Posterior vena cava (tissue), 2 donors: ENCODE results near the gene CFAP251. TPM values are rescaled to one million over a fixed set of nuclear protein-coding genes. Genes with fewer than 3 reads are reported as not detected.

Experiments used
- DNase-seq: peaks from one replicate; pipeline ENCODE4 v3.0.0-alpha.2; 2020; ENCODE audit warnings: low spot score
- intact Hi-C, 2 donors: fragments of 100-400 bp; cut with DNase I; formaldehyde crosslinking; loops; one replicate each; pipeline versions ENCODE4 v1.14.1 to v1.14.2; 2022 to 2023
- total RNA-seq, 2 donors: library from RNA; stranded (reverse); fragmentation: NEBNext Ultra II Directional; extraction: Animal tissue kit (Norgen Biotek cat#: 25700); gene quantifications; one replicate each; pipeline ENCODE4 v1.2.1, GENCODE V29; 2021
- donor health status: DM: yes; HTN: yes; CAD: no.
- donor health status: DM: yes; HTN: yes; CAD: no.

CFAP251 gene
- total RNA-seq, 2 donors from 2014 or later: 0.65 to 1.9 TPM

DNA sequence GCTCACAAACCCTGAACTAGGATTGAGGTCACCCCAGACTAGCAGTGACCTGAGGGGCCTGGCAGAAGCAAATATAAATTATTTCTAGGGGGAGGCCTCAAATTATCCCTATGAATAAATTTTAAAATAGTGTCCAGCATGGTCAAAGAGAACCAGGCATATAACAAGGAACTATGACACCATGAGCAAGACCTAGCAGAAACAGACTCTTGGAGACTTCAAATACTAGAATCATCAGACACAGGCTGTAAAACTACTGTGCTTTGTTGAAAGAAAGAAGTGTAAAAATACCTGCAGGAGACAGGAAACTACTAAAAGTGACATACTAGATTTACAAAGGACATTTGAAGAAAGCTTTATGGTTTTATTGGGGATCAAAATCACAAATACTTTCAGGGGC is 100.1 kb downstream of the CFAP251 start:
- no peak for DNase-seq
- intact Hi-C loops: no loop called here

DNA sequence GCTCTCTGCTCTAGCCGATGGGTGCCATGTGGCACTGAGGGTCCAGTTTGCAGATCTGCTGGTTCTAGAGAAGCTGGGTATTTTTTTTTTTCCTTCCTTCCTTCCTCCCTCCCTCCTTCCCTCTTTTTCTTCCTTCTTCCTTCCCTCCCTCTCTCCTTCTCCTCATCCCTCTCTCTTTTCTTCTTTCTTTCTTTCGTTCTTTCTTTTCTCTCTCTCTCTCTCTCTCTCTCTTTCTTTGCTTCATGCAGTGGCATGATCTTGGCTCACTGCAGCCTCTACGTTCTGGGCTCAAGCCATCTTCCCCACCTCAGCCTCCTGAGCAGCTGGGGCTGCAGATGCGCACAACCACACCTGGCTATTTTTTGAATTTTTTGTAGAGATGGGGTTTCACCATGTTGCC is 100.5 kb downstream of the CFAP251 start:
- DNase-seq: no peak
- intact Hi-C loops: no loop called here

DNA sequence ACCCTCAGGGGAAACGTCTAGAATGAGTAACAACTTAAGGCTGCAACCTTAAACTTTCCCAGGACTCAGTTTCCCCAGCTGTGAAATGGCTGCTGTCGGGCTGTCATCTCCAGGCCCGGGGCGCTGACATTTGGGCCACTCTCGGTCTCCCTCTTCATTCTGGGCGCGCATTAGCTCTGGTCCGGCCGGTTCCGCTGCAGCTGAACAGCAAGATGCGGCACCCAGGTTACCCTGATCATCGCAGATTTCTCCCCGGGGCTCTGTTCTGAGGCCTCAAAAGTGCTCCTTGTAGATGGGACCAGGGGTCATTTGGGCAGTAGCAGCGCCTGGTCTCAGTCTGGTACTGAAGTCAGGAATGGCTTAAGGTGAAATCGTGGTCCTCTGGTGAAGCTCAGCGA is 102.4 kb downstream of the CFAP251 start:
- intact Hi-C loops: loop anchor here (5.0 to 10.0 kb wide), 2 partner anchors 66 to 103 kb away; partner anchors contain the start of gene CFAP251 (in 1 of the 2)
- DNase-seq: no peak

DNA sequence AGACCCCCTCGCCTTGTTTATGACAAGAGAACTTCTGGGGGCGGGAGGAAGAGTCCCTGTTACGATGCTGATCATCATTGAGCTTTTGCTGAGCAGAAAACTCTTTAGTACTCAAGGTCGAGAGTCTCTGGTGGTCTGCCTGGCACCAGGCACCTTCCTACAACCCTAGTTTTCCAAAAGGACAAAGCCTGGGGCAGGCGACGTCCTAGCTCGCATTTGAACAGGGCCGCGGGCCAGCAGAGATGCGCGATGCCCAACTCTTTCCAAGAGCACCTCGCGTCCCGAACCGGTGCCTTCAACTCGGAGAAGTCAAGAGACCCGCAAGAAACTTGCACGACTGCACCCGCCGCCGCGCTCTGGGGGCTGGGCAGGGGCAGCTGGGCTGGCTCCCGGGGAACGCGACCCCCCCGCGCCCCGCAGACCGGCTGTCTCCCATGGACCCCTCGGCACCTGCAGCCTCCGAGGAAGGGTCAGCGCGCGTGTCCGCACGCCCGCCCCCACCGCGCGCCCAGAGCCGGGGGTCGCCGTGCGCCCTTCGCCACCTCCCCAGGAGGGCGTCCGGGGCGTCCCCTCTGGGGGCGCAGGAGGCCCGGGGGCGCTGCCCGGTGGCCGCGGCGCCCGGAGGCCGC is 102.9 kb downstream of the CFAP251 start:
- intact Hi-C loops: loop anchor here (5.0 to 10.0 kb wide), 2 partner anchors 67 to 104 kb away; partner anchors contain the start of gene CFAP251 (in 1 of the 2)

DNA sequence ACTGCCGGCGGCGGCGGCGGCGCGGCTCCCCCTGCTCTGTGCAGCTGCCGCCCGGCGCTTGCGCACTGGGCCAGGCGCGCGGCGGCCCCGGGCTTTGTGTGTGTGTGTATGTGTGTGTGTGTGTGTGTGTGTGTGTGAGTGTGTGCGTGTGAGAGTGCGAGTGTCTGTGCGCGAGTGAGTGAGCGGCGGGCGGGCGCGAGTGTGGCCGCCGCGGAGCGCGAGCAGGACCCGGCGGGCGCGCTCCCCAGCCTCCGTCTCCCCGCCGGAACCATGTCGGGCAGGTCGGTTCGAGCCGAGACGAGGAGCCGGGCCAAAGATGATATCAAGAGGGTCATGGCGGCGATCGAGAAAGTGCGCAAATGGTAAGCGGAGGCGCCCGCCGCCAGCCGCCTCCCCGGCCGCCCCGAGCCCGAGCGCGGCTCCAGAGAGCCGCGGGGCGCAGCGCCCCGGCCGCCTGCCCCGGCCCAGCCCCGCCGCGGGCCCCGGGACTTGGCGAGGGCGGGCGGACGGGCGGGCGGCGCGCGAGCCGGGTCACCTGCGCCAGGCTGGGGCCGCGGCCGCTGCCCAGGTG is 103.5 kb downstream of the CFAP251 start, which contains the start of gene BCL7A:
Gene BCL7A, plus strand, starts transcription at position 63 of the 571 bp plus-strand sequence. Its CDS starts 208 bp downstream, at position 271.
- intact Hi-C loops: loop anchor here (5.0 to 10.0 kb wide), 2 partner anchors 67 to 105 kb away; partner anchors contain the start of gene CFAP251 (in 1 of the 2)
- DNase-seq: peak; percentile 88

More for the DNA sequence above, 102.9 kb downstream of the CFAP251 start:
- DNase-seq: no peak

DNA sequence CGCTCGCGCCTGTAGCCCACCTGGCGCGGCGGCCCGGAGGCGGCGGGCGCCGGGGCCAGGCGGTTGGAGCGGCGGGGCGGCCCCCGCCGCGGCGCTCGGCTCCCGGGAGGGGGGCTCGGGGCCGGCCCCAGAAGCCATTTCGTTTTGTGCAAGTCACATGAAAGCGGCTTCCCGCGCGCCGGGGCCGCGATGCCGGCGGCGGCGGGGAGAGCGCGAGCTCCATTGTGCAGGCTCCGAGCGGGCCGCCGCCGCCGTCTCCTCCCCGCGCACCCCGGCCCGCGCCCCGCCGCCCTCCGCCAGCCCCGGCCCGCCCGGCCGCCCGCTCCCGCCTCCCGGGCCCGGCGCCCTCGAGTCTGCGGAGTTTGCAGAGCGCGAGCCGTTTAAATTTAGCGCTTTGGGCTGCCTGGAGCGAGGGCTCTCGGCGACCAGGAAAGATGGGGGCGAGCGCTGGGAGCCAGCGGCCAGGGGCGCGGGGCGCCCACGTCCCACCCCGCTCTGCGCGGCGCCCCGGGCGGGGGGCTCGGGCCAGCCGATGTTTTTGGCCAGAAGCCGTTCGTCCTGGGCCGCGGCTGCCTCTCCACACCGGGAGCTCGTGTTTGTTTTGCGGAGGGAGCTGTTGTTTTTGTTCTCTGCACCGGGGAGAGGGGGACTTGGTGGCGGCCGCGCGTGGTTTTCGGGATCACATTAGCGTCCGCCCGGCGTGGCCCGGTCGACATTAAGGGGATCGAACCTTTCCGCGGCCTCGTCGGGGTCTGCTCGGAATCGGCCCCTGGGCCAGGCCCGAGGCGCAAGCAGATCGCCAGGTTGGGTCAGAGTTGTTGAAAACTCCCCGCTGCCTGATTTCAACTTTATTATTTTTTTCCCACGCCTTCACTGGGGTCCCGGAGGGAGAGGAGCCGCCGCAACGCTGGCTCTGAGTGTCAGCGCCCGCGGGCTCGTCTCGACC is 104.3 kb downstream of the CFAP251 start:
- no peak for DNase-seq
- intact Hi-C loops: loop anchor here (5.0 to 10.0 kb wide), 2 partner anchors 68 to 105 kb away; partner anchors contain the start of gene CFAP251 (in 1 of the 2)

DNA sequence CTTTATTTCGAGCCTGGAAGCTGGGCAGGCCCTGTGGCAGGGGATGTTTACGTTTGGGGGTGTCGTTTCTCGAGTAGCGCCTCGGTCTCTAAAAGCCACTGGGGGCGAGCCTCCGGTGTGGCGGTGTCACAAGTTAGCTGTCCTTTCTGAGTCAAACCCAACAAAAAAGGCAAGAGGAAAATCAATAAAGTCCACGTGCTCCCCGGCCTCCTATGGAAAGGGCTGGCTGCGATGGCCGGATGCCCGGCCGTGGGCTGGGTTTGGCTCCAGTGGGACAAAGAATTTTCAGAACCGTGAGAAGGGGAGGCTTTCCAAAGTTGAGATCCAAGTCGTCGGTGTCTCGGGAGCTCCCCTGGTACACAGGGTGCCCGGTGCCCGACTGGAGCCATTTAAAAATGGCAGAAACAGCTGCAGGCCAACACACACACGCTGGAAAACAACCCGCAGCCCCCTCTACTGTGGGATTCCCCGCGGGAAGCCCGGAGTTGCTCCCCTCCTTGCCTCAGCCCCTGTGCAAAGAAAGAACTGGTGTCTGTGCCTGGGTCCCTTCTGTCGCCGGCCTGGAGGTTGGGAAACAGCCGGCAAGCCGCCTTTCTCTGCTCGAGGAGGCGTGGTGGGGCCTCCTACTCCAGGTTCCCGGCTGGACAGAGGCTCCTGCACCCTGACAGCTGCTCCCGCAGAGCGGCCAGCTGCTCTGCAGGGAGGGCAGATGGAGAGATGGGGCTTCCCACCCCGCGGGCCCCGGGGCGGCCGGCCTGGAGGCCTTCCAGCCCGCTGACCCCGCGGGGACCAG is 105.1 kb downstream of the CFAP251 start:
- intact Hi-C loops: loop anchor here (5.0 to 10.0 kb wide), 2 partner anchors 69 to 106 kb away; partner anchors contain the start of gene CFAP251 (in 1 of the 2)
- peak; percentile 88 for DNase-seq

DNA sequence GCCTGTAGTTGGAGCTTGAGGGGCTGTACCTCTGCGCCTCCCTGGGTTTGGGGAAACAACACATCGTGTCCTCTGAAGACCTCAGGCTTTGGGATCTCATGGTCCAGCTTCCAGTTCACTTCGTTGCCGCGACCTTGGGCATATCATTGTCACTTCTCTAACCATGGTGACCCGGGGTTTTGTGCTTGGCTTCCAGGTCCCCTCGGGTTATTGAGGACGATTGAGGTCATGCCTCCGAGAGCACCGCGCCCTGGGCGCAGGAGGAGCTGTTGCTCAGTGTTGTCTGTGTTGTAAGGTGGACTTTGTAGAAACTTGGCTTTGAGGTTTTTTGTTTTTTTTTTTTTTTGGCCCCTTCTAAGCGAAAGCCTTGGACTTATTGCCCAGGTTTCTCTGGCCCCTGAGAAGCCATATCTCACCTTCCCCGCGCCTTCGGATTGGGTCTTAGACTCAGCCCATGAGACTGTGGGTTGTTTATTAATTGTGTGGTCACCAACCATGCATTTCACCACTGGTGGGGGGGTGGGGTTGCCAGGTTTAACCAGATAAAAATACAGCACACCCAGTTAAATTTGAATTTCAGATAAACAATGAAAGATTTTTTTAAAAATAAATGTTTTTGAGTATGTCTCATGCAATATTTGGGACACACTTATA is 105.9 kb downstream of the CFAP251 start:
- intact Hi-C loops: loop anchor here (5.0 to 10.0 kb wide), 2 partner anchors 69 to 107 kb away; partner anchors contain the start of gene CFAP251 (in 1 of the 2)
- DNase-seq: no peak

DNA sequence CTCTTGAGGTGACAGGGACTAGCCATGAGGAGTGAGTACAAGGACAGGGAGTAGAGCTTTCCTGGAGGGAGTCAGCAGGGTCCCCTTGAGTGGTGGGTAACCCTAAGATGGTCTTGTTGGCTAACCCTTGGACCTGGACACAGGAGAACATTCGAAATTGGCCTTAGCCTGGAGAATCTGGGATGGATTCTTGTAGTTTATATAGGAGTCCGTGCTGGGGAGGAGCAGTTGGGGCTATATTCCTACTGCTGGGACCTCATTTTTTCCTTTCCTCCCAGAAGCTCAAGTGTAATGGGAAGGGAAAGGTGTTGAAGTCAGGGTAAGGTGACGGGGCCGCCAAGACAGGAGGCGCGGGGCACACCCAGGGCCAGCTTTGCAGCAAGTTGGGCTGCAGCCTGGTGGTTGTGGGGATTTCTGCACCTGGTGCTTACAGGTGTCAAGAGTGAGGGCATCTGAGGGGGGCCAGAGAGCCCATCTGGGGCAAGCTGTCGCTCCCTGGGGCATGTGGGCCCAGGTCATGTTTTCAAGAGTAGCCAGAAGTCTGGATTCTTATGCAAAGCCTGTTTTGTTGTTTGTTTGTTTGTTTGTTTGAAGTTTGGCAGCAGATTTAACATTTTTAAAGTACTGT is 108.4 kb downstream of the CFAP251 start:
- intact Hi-C loops: loop anchor here in 1 of 2 donors (10.0 kb wide), 1 partner anchor 72 kb away; no protein-coding TSS in a partner anchor
- DNase-seq: no peak

DNA sequence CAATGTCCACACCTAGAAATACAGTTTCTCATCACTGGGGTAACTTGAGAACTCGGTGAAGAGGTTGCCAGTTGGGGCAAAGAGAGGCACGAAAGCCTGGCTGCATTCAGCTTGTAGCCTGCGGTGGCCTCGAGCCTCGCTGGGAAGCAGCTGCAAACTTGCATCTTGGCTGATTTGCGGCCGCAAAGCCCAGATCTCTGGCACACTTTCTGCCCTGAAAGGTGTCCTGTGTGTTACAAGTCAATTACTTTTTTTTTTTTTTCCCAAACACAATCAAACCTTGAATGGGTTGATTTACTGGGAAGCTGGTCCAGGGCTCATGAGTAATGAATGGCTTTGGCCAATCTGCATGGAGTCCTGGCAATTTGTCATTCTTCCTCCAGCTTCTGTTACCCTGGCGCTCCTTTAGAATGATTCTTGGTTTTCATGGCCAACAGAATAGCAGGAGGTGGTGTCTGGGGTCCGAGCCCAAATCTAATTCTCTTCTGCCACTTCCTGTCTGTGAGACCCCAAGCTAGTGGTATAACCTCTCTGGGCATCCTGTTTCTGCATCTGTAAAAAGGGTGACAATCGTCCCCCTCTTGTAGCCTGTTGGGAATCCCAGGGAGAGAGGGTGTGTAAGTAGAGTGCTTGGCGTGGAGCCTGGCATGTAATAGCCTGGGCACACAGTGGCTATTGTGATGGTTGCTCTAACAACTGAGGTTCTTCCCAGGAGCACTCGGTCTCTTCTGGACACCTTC is 109.9 kb downstream of the CFAP251 start:
- intact Hi-C loops: loop anchor here in 1 of 2 donors (10.0 kb wide), 1 partner anchor 74 kb away; no protein-coding TSS in a partner anchor
- DNase-seq: no peak

DNA sequence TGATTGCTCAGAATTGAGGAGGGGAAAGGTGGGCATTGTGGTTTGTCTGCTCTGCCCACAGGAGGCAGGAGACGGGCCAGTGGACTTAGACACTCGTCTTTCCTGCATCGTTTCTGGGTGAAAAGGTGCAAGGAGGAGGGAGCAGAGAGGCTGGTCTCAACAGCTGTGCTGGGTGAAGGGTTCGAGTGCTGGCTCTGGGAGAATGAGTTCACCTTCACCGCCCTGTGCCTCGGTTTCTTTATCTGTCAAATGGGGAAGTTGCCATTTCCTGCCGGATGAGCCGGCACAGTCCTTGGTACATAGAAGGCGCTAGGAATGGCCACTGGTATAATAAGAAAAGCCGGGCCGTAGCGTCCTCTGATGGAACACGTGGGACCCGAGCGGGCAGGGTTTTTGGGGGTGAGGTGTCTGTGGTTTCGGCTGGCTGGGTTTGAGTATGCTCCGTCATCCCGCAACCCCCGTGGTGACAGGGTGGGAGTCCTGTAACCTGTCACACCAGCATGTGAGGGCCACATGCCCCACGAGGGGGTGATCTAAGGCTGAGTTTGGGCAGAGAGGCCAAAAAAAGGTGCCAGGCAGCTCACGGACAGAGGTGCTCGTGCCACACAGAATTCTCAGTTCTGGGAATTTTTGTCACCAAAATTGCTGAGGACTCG is 110.6 kb downstream of the CFAP251 start:
- intact Hi-C loops: loop anchor here in 1 of 2 donors (10.0 kb wide), 1 partner anchor 74 kb away; no protein-coding TSS in a partner anchor
- no peak for DNase-seq

DNA sequence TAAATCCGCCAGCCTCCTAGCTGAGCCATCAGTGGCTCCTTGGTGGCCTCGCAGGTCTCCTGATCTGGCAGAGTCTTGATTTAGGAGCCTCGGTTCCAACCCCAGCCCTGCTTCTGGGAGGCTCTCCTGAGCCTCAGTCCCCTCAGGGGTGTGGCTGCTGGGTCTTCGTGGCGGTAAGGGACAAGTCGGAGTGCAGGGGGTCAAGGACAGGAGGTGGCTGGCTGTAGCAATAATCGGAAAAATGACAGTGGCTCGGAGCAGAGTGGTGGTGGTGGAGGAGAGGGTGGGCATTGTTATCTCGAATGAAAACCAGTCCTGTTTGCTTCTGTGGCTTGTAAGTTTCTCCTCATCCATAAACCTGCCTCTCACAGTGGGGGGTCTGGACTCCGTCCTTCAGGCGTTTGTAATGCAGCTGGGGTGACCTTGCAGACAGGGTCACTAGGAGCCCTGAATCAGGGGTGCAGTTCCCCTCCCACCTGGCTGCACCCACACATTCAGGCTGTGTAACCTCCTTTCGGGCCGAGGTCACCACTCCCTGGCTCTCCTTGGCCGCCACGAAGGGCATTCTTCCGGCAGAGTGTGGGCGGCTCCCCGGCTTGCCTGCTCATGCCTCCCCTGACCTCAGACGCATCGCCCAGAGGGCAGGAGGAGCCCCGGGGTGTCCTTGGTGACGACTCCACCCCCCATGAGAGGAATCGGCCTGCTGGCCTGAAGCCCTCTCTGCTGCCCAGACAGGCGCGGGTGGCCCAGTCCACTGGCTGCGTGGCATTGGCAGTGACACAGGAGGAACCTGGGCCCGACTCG is 111.4 kb downstream of the CFAP251 start:
- intact Hi-C loops: loop anchor here in 1 of 2 donors (10.0 kb wide), 1 partner anchor 75 kb away; no protein-coding TSS in a partner anchor
- no peak for DNase-seq

DNA sequence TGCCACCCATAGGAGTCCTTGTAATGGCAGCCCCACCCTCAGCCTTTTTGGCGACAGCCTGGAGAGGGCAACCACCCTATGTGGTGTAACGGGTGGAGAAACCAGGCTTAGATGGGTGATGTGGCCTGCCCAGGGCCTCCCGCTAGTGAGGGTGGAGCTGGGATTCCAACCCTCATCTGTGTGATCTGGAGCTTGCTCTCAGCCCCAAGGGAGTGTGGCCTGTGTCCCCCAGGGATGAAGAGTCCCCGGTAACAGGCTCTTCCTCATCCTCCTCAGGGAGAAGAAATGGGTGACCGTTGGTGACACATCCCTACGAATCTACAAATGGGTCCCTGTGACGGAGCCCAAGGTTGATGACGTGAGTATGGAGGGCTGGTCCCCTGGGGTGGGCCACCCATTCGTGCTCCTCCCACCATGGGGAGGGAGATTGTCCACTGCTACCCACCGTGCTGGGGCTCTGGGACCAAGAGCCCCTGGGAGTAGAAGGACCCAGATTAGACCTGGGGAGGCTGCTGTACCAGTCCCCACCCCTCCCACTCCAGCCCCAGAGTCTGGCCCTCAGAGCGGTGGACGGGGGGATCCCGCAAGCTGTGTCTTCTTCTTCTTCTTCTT is 112.1 kb downstream of the CFAP251 start:
- no peak for DNase-seq
- intact Hi-C loops: no loop called here

DNA sequence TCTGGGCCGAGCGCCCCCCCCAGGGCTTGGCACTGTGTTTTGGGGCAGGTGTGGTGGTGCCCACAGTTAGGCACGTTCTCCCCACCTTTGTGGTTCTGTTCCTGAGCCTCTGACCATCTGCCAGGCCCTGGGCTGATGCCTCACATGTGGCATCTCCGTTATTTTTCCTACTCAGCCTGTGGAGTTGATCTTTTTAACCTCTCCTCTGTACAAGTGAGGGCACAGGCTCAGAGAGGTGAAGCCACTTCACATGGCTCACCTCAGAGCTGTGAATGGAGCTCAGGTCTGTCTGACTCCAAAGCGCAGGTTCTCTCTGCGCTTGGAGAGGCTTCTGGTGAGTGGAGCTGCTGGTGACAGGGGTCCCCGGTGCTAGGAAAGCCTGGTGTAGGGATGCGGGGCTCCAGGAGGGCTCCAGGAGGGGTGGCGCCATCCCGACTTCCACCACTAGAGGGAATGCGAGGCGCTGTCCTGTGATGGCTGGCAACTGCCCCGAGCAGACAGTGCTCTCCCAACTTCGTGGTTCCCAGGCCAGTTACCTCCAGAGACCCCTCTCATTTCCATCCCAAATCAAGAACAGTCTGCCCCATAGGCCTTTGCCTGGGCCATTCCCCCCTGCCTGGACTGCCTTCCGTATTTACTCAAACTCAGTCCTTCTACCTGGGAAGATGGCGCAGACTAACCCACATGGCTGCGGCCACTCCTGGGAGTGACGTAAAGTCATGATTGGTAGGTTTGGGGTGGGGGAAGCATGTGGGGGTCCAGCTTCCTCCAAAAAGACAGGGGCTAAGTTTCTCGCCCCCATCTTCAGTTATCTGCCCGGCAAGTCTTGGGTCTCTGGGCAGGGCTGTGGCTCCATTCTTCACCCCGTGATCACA is 113.2 kb downstream of the CFAP251 start:
- intact Hi-C loops: no loop called here
- DNase-seq: no peak
